Caco-2 (cell line): ENCODE results near the gene VCAN. TPM values are rescaled to one million over a fixed set of nuclear protein-coding genes. Genes with fewer than 3 reads are reported as not detected.

ENCODE experiments used
- BruUV-seq: library from RNA; stranded (reverse); fragments of 400-500 nt; replicated peaks from 2 replicates; lab custom pipeline; 2021; lab: Mats Ljungman, UMichigan
- CTCF ChIA-PET: fragments of 300-600 bp; sonication (Branson Sonifier 250); formaldehyde crosslinking; loops from one replicate; lab custom pipeline; 2022; ENCODE audit warnings: antibody characterized with exemption; lab: Charles Lee
- POLR2A ChIA-PET: fragments of 300-600 bp; sonication (Branson Sonifier 250); formaldehyde crosslinking; loops from one replicate; lab custom pipeline; 2022; ENCODE audit warnings: antibody characterized with exemption; lab: Charles Lee
- DNase-seq, 2 experiments: peaks; one replicate each; pipeline versions ENCODE4 v3.0.0 to v3.0.0-alpha.2; 2020 to 2022
- H3K27me3 ChIP-seq: replicated peaks from 2 replicates; pipeline ENCODE4 v1.6.0; 2011; ENCODE audit warnings: low read length; ENCODE audit not compliant: control insufficient read depth, insufficient read depth
- H3K36me3 ChIP-seq: 2 replicates; pipeline ENCODE4 v1.5.1; 2011; ENCODE audit warnings: low read length; ENCODE audit not compliant: control insufficient read depth, insufficient read depth
- H3K4me1 ChIP-seq: fragments of 250-450 bp; sonication (Bioruptor Pico); 2 replicates; pipeline ENCODE4 v1.5.1; 2020; ENCODE audit warnings: mild to moderate bottlenecking
- H3K4me3 ChIP-seq: 2 replicates; pipeline ENCODE4 v1.5.1; 2011; ENCODE audit warnings: low read depth, mild to moderate bottlenecking, control low read depth, low read length
- H3K9me3 ChIP-seq: fragments of 250-450 bp; sonication (Bioruptor Pico); 2 replicates; pipeline ENCODE4 v1.5.1; 2020; ENCODE audit warnings: mild to moderate bottlenecking, moderate library complexity
- H3K27ac Mint-ChIP-seq: one replicate; pipeline ENCODE4 v1.8.0; 2022; ENCODE audit warnings: mixed read lengths; ENCODE audit not compliant: unreplicated experiment
- H3K27me3 Mint-ChIP-seq: one replicate; pipeline ENCODE4 v1.8.0; 2022; ENCODE audit warnings: mixed read lengths; ENCODE audit not compliant: insufficient read depth, unreplicated experiment
- H3K36me3 Mint-ChIP-seq: one replicate; pipeline ENCODE4 v1.8.0; 2022; ENCODE audit warnings: mild to moderate bottlenecking, mixed read lengths; ENCODE audit not compliant: insufficient read depth, unreplicated experiment
- H3K4me1 Mint-ChIP-seq: one replicate; pipeline ENCODE4 v1.8.0; 2022; ENCODE audit warnings: low read depth, mixed read lengths; ENCODE audit not compliant: unreplicated experiment
- H3K4me3 Mint-ChIP-seq: one replicate; pipeline ENCODE4 v1.8.0; 2022; ENCODE audit warnings: mild to moderate bottlenecking, moderate library complexity, mixed read lengths; ENCODE audit not compliant: unreplicated experiment
- H3K9me3 Mint-ChIP-seq: one replicate; pipeline ENCODE4 v1.8.0; 2022; ENCODE audit warnings: mixed read lengths; ENCODE audit not compliant: unreplicated experiment
- intact Hi-C: fragments of 100-400 bp; cut with micrococcal nuclease; formaldehyde crosslinking; loops from one replicate; pipeline ENCODE4 v1.10.0; 2022; ENCODE audit not compliant: unreplicated experiment
- total RNA-seq: library from RNA; stranded (reverse); gene quantifications from 2 replicates; pipeline ENCODE4 v1.2.3, GENCODE V29; 2022
- TF ChIP-seq, protein P1 (sequence below), 2 experiments: fragments of 200-600 bp in 1 of 2; IDR thresholded peaks; 1 replicate in 1 of 2; 2 replicates in 1 of 2; pipeline versions ENCODE4 v1.5.1 to v1.8.0; 2011 to 2022; ENCODE audit warnings: antibody characterized with exemption in 1 of 2, control low read depth in 1 of 2, inconsistent platforms in 1 of 2, low read depth in 1 of 2, low read length in 1 of 2, mild to moderate bottlenecking in 1 of 2, moderate library complexity in 1 of 2; ENCODE audit not compliant: insufficient read depth in 1 of 2, severe bottlenecking in 1 of 2, unreplicated experiment in 1 of 2

Gene VCAN
- total RNA-seq, 1 experiment from 2014 or later = 27.4 TPM

DNA sequence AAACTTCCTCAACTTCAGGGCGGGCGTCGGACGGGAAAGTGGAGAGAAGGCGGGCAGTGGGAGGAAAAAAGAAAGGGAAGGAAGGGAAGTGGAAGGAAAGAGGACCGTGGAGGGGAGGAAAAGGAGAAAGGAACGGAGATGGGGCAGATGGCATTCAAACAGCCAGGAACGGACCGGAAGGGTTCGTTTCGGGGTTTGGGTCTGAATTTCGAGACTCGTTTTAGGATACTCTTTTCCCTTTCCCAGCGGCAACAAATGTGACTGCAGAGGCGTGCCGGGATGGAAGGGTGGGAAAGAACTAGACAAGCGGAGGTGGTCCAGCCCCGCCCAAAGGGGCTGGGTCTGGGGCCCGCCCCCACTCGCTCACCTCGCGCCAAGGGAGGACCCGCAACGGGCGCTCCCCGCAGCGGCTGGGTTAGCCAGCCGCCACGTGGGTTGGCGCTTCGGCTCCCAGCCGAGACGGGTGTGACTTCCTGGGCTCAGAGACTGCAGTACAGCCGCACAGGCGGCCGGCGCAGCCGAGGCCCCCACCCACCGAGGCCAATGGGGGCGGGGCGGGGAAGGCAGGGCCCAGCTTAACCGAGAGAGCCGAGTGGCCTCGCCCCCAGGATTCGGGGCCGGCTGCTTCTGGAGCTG is 2.7 kb downstream of the VCAN start:
- no peaks in the 10 kb centered on the region for H3K9me3 Mint-ChIP-seq
- intact Hi-C loops = loop anchor here (1.0 to 5.0 kb wide), 6 partner anchors 42 to 1122 kb away; partner anchors contain the start of genes TMEM167A and XRCC4
- H3K4me1 ChIP-seq = peaks cover 25% of the 10 kb centered on the region

DNA sequence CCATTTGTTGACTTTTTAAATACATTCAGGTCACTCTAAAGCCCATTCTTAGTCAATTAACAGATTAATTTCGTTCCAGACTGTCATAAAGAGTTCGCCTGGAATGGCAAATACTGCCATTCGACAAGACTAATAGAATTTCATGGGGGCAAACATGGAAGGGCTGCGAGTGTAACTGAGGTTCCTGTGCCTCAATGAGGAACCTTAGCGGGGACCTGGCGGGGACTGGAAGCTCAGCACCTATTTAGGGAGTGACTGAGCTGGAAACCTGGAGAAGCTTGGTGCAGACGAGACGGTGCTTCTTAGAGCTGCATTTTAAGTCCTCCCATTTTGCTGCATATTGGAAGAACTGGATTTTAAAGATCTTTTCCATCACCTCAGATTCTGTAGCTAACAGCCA is 3.4 kb downstream of the VCAN start:
- no peaks in the 10 kb centered on the region for H3K27me3 ChIP-seq
- no peaks in the 10 kb centered on the region for H3K36me3 ChIP-seq
- ChIA-PET POLR2A (interaction anchor here (0.6 to 1.0 kb wide), 2 partner anchors 84 to 162 kb away, joined by 3 to 4 read pairs; no protein-coding TSS in a partner anchor), CTCF (no interaction called here)
- intact Hi-C loops = loop anchor here (1.0 to 5.0 kb wide), 6 partner anchors 43 to 1123 kb away; partner anchors contain the start of genes TMEM167A and XRCC4
- TF ChIP-seq, protein P1, sequence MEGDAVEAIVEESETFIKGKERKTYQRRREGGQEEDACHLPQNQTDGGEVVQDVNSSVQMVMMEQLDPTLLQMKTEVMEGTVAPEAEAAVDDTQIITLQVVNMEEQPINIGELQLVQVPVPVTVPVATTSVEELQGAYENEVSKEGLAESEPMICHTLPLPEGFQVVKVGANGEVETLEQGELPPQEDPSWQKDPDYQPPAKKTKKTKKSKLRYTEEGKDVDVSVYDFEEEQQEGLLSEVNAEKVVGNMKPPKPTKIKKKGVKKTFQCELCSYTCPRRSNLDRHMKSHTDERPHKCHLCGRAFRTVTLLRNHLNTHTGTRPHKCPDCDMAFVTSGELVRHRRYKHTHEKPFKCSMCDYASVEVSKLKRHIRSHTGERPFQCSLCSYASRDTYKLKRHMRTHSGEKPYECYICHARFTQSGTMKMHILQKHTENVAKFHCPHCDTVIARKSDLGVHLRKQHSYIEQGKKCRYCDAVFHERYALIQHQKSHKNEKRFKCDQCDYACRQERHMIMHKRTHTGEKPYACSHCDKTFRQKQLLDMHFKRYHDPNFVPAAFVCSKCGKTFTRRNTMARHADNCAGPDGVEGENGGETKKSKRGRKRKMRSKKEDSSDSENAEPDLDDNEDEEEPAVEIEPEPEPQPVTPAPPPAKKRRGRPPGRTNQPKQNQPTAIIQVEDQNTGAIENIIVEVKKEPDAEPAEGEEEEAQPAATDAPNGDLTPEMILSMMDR (IDR thresholded peaks at IDR 0.05; ENCODE audit: insufficient read depth in 1 of 2, low read depth in 1 of 2, low read length in 1 of 2, severe bottlenecking in 1 of 2, unreplicated experiment in 1 of 2) = no peak
- H3K27me3 Mint-ChIP-seq = peaks cover 7% of the 10 kb centered on the region
- no peaks in the 10 kb centered on the region for H3K9me3 ChIP-seq
- BruUV-seq = TSS peak; percentile 42
- no peaks in the 10 kb centered on the region for H3K9me3 Mint-ChIP-seq
- peaks cover 25% of the 10 kb centered on the region for H3K4me1 ChIP-seq
- peaks cover 30% of the 10 kb centered on the region for H3K4me1 Mint-ChIP-seq
- peak overlapping the region; percentile 53 for H3K27ac Mint-ChIP-seq
- DNase-seq = no peak
- H3K36me3 Mint-ChIP-seq = peaks cover 15% of the 10 kb centered on the region
- H3K4me3 Mint-ChIP-seq = peak overlapping the region; percentile 83
- H3K4me3 ChIP-seq = peak overlapping the region; percentile 50

More for the DNA sequence above, 2.7 kb downstream of the VCAN start:
- peak overlapping the region; percentile 50 for H3K4me3 ChIP-seq
- Mint-ChIP-seq H3K27ac (peak overlapping the region; percentile 53), H3K27me3 (peaks cover 7% of the 10 kb centered on the region), H3K4me1 (peaks cover 30% of the 10 kb centered on the region), H3K4me3 (peak overlapping the region; percentile 83), H3K36me3 (peaks cover 15% of the 10 kb centered on the region)
- POLR2A ChIA-PET = interaction anchor here (0.6 kb wide), 1 partner anchor 161 kb away, joined by 4 read pairs; no protein-coding TSS in a partner anchor
- DNase-seq = peak; percentile 82 to 83
- CTCF ChIA-PET = no interaction called here
- H3K9me3 ChIP-seq = no peaks in the 10 kb centered on the region
- no peaks in the 10 kb centered on the region for H3K27me3 ChIP-seq
- BruUV-seq = no TSS peak
- no peaks in the 10 kb centered on the region for H3K36me3 ChIP-seq
- TF ChIP-seq, protein P1 (IDR thresholded peaks at IDR 0.05; ENCODE audit: insufficient read depth in 1 of 2, low read depth in 1 of 2, low read length in 1 of 2, severe bottlenecking in 1 of 2, unreplicated experiment in 1 of 2) = no peak

DNA sequence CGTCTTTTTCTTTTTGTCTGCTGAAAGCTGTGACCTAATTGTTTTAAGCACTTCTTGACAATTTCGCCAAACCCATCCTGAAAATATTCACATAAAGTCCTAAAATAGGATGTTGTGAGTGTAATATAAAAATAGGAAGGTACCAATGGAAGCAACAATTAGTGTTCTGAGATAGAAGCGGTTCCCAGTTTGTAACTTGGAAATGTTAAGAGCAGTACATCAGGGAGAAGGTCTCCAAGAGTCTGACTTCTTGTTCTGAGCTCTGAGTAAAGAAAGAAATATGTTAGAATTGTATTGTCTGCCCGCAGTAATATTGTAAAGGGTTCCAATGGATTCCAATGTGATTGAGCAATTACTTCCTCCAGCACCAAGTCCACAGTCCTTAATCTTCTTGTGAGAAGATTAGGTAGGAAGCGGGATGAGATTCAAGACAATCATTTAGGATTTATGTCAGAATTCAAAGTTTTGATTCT is 3.9 kb downstream of the VCAN start:
- no peak overlapping the region for H3K27ac Mint-ChIP-seq
- peaks cover 15% of the 10 kb centered on the region for H3K36me3 Mint-ChIP-seq
- no peaks in the 10 kb centered on the region for H3K36me3 ChIP-seq
- H3K9me3 ChIP-seq = no peaks in the 10 kb centered on the region
- H3K4me1 Mint-ChIP-seq = peaks cover 30% of the 10 kb centered on the region
- H3K9me3 Mint-ChIP-seq = no peaks in the 10 kb centered on the region
- H3K27me3 ChIP-seq = no peaks in the 10 kb centered on the region
- TF ChIP-seq, protein P1 (IDR thresholded peaks at IDR 0.05; ENCODE audit: insufficient read depth in 1 of 2, low read depth in 1 of 2, low read length in 1 of 2, severe bottlenecking in 1 of 2, unreplicated experiment in 1 of 2) = no peak
- intact Hi-C loops = loop anchor here (2.0 kb wide), 1 partner anchor 835 kb away; no protein-coding TSS in a partner anchor
- peaks cover 7% of the 10 kb centered on the region for H3K27me3 Mint-ChIP-seq
- ChIA-PET POLR2A (interaction anchor here (1.0 kb wide), 1 partner anchor 84 kb away, joined by 3 read pairs; no protein-coding TSS in a partner anchor), CTCF (interaction anchor here (1.2 kb wide), 1 partner anchor 88 kb away, joined by 3 read pairs; no protein-coding TSS in a partner anchor)
- H3K4me3 ChIP-seq = no peak overlapping the region
- BruUV-seq = no TSS peak
- peak overlapping the region; percentile 83 for H3K4me3 Mint-ChIP-seq
- DNase-seq = peak in 1 of 2 experiments; percentile 14
- H3K4me1 ChIP-seq = peaks cover 25% of the 10 kb centered on the region
